HEK293 (cell line): ENCODE measurements around the gene PTPRG.

ENCODE experiments used
- HIC1 ChIP-seq: fragments of 450-650 bp; formaldehyde crosslinking; IDR thresholded peaks from 2 replicates; pipeline ENCODE4 v1.5.1; 2016; ENCODE audit warnings: missing biosample characterization, missing genetic modification characterization
- INSM2 ChIP-seq: fragments of 450-650 bp; formaldehyde crosslinking; IDR thresholded peaks from 2 replicates; pipeline ENCODE4 v1.5.1; 2016; ENCODE audit warnings: missing biosample characterization, missing genetic modification characterization
- PRDM4 ChIP-seq: fragments of 450-650 bp; formaldehyde crosslinking; IDR thresholded peaks from 2 replicates; pipeline ENCODE4 v1.5.1; 2017; ENCODE audit warnings: missing biosample characterization, missing genetic modification characterization
- ZNF146 ChIP-seq: fragments of 450-650 bp; formaldehyde crosslinking; IDR thresholded peaks from 2 replicates; pipeline ENCODE4 v1.5.1; 2016; ENCODE audit warnings: missing biosample characterization, missing genetic modification characterization
- ZNF221 ChIP-seq: fragments of 450-650 bp; formaldehyde crosslinking; IDR thresholded peaks from 2 replicates; pipeline ENCODE4 v1.5.1; 2017; ENCODE audit warnings: missing biosample characterization, missing genetic modification characterization, borderline replicate concordance
- ZNF324 ChIP-seq: fragments of 450-650 bp; formaldehyde crosslinking; IDR thresholded peaks from 2 replicates; pipeline ENCODE4 v1.5.1; 2016; ENCODE audit warnings: missing biosample characterization, missing genetic modification characterization
- ZNF433 ChIP-seq: fragments of 450-650 bp; formaldehyde crosslinking; IDR thresholded peaks from 2 replicates; pipeline ENCODE4 v1.5.1; 2016; ENCODE audit warnings: missing biosample characterization, missing genetic modification characterization, low read depth
- ZNF692 ChIP-seq: fragments of 450-650 bp; formaldehyde crosslinking; IDR thresholded peaks from 2 replicates; pipeline ENCODE4 v1.5.1; 2016; ENCODE audit warnings: missing biosample characterization, missing genetic modification characterization
- ZNF843 ChIP-seq: fragments of 450-650 bp; formaldehyde crosslinking; IDR thresholded peaks from 2 replicates; pipeline ENCODE4 v1.5.1; 2016; ENCODE audit warnings: missing biosample characterization, missing genetic modification characterization
- TF ChIP-seq, protein P1 (sequence below): fragments of 450-650 bp; formaldehyde crosslinking; IDR thresholded peaks from 2 replicates; pipeline ENCODE4 v1.5.1; 2016; ENCODE audit warnings: missing biosample characterization, missing genetic modification characterization, borderline replicate concordance
- TF ChIP-seq, protein P2 (sequence below): fragments of 450-650 bp; formaldehyde crosslinking; conservative IDR thresholded peaks from 2 replicates; pipeline ENCODE4 v1.5.1; 2016; ENCODE audit warnings: low read depth, missing biosample characterization, missing genetic modification characterization
- TF ChIP-seq, protein P3 (sequence below): fragments of 450-650 bp; formaldehyde crosslinking; IDR thresholded peaks from 2 replicates; pipeline ENCODE4 v1.5.1; 2016; ENCODE audit warnings: missing biosample characterization, missing genetic modification characterization
- TF ChIP-seq, protein P4 (sequence below): fragments of 450-650 bp; formaldehyde crosslinking; IDR thresholded peaks from 2 replicates; pipeline ENCODE4 v1.5.1; 2016; ENCODE audit warnings: missing biosample characterization, missing genetic modification characterization

Gene PTPRG

DNA sequence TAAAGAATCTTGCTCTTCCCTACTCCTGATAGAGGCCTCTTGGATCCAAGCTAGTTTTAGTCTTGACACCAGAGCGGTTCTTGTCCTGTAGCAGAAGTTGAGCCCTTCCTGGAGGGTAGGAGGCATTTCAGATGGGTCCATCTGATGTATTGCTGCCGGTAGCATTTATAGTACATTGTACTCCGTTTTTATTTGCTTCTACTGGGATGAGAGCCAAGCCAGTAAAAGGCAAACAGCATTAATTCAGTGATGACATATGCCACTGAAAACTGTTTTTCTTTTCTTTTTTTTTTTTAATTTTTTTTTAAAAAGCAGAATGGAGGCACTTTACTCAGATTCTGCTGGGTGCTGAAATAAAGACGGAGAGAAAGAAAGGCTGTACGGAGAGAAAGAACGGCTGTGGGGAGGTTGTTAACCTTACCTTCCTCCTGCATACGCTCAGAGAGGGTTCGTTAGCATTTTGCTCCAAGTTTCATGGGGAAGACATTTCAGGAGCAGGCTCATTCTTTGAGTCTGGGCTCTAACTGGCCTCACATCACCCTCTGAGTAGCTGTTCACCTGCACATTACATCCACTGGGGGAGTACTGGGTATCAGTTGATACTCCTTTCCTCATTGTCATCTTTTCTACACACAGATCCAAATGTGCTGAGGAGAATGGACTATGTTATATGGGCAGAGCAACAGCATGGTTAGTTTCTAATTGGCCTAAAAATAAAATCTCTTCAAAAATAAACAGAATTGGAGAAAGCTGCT lies 650.5 kb downstream of the PTPRG start (continued):
- TF ChIP-seq, protein P1, sequence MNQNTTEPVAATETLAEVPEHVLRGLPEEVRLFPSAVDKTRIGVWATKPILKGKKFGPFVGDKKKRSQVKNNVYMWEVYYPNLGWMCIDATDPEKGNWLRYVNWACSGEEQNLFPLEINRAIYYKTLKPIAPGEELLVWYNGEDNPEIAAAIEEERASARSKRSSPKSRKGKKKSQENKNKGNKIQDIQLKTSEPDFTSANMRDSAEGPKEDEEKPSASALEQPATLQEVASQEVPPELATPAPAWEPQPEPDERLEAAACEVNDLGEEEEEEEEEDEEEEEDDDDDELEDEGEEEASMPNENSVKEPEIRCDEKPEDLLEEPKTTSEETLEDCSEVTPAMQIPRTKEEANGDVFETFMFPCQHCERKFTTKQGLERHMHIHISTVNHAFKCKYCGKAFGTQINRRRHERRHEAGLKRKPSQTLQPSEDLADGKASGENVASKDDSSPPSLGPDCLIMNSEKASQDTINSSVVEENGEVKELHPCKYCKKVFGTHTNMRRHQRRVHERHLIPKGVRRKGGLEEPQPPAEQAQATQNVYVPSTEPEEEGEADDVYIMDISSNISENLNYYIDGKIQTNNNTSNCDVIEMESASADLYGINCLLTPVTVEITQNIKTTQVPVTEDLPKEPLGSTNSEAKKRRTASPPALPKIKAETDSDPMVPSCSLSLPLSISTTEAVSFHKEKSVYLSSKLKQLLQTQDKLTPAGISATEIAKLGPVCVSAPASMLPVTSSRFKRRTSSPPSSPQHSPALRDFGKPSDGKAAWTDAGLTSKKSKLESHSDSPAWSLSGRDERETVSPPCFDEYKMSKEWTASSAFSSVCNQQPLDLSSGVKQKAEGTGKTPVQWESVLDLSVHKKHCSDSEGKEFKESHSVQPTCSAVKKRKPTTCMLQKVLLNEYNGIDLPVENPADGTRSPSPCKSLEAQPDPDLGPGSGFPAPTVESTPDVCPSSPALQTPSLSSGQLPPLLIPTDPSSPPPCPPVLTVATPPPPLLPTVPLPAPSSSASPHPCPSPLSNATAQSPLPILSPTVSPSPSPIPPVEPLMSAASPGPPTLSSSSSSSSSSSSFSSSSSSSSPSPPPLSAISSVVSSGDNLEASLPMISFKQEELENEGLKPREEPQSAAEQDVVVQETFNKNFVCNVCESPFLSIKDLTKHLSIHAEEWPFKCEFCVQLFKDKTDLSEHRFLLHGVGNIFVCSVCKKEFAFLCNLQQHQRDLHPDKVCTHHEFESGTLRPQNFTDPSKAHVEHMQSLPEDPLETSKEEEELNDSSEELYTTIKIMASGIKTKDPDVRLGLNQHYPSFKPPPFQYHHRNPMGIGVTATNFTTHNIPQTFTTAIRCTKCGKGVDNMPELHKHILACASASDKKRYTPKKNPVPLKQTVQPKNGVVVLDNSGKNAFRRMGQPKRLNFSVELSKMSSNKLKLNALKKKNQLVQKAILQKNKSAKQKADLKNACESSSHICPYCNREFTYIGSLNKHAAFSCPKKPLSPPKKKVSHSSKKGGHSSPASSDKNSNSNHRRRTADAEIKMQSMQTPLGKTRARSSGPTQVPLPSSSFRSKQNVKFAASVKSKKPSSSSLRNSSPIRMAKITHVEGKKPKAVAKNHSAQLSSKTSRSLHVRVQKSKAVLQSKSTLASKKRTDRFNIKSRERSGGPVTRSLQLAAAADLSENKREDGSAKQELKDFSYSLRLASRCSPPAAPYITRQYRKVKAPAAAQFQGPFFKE = no peak
- TF ChIP-seq ZNF692 (tag by site-specific recombination) = peak; percentile 73; the same call in 1 of the 2 replicates
- no peak for TF ChIP-seq HIC1 (tag by site-specific recombination)
- TF ChIP-seq ZNF146 (tag by site-specific recombination) = no peak
- peak; percentile 62; the same call in 1 of the 2 replicates for TF ChIP-seq PRDM4 (tag by site-specific recombination)
- TF ChIP-seq, protein P2, sequence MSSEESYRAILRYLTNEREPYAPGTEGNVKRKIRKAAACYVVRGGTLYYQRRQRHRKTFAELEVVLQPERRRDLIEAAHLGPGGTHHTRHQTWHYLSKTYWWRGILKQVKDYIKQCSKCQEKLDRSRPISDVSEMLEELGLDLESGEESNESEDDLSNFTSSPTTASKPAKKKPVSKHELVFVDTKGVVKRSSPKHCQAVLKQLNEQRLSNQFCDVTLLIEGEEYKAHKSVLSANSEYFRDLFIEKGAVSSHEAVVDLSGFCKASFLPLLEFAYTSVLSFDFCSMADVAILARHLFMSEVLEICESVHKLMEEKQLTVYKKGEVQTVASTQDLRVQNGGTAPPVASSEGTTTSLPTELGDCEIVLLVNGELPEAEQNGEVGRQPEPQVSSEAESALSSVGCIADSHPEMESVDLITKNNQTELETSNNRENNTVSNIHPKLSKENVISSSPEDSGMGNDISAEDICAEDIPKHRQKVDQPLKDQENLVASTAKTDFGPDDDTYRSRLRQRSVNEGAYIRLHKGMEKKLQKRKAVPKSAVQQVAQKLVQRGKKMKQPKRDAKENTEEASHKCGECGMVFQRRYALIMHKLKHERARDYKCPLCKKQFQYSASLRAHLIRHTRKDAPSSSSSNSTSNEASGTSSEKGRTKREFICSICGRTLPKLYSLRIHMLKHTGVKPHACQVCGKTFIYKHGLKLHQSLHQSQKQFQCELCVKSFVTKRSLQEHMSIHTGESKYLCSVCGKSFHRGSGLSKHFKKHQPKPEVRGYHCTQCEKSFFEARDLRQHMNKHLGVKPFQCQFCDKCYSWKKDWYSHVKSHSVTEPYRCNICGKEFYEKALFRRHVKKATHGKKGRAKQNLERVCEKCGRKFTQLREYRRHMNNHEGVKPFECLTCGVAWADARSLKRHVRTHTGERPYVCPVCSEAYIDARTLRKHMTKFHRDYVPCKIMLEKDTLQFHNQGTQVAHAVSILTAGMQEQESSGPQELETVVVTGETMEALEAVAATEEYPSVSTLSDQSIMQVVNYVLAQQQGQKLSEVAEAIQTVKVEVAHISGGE (tag by site-specific recombination) = 0 out of 2 replicates have a peak, but pooled peaks have one; percentile 35
- TF ChIP-seq INSM2 (tag by site-specific recombination) = no peak
- TF ChIP-seq ZNF843 (tag by site-specific recombination) = peak; percentile 37; the same call in 1 of the 2 replicates
- TF ChIP-seq ZNF221 (tag by site-specific recombination) = no peak
- TF ChIP-seq, protein P3, sequence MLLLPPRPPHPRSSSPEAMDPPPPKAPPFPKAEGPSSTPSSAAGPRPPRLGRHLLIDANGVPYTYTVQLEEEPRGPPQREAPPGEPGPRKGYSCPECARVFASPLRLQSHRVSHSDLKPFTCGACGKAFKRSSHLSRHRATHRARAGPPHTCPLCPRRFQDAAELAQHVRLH (tag by site-specific recombination) = peak; percentile 71; the same call in 1 of the 2 replicates
- TF ChIP-seq, protein P4, sequence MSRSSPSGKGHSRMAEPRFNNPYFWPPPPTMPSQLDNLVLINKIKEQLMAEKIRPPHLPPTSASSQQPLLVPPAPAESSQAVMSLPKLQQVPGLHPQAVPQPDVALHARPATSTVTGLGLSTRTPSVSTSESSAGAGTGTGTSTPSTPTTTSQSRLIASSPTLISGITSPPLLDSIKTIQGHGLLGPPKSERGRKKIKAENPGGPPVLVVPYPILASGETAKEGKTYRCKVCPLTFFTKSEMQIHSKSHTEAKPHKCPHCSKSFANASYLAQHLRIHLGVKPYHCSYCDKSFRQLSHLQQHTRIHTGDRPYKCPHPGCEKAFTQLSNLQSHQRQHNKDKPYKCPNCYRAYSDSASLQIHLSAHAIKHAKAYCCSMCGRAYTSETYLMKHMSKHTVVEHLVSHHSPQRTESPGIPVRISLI = peak; percentile 80
- TF ChIP-seq ZNF433 = no peak
- no peak for TF ChIP-seq ZNF324 (tag by site-specific recombination)
